Measurements from ENCODE around the gene PIR. TPM values are rescaled to one million over a fixed set of nuclear protein-coding genes. Genes with fewer than 3 reads are reported as not detected.

The PIR gene
- total and polyA plus RNA-seq, 2 donors (not counting 1 experiment from before 2014, with no cell fraction given) = 0.22 TPM; not detected in 1

DNA sequence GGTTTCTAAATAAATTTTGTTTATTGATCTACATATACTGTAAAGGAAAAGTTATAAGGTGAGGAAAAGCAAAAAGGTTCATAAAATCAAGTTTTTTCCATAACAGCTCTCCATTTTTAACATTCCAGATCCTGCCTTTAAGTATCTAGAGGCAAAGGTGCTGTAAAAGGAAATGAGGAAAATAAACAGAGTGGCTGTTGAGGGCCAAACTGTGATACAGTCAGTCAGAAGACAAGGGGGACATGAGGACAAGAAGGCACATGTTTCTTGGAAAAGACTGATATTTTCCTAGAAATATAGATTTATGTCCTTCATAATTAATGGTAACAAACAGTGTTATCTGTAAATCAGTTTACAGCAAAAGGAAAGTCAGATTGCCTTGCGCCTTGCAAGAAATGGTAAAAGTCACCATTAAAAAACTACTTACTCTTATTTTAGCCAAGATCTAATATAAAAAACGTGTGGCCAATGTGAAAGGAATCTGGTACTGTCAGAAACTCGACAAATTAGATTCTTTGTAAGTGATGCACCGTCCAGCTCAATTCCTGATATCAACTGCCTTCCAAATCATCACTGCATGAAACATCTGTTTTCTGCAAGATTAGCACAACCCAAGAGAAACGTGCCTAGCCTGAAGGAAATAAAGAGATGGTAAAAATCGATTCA lies 75.0 kb downstream of the PIR start:
- Histone ChIP-seq H3K27me3 (replicated peaks in 1 of 4; ENCODE audit: control extremely low read depth in 1 of 4, control insufficient read depth in 3 of 4, insufficient read depth in 4 of 4, low read length in 3 of 4) (no peaks in the 10 kb centered on the region), H2AFZ (ENCODE audit: insufficient read depth, low read depth, low read length, poor library complexity, severe bottlenecking) (no peak overlapping the region), H3K4me1 (ENCODE audit: control insufficient read depth in 2 of 2, insufficient read depth in 2 of 2, low read length in 2 of 2) (no peaks in the 10 kb centered on the region), H4K20me1 (ENCODE audit: control insufficient read depth, insufficient read depth, low read length, poor library complexity, severe bottlenecking) (no peaks in the 10 kb centered on the region), H3K9me3 (ENCODE audit: control extremely low read depth in 1 of 3, control insufficient read depth in 2 of 3, insufficient read depth in 1 of 3, low read length in 2 of 3) (peaks cover 0 to 5% (median 0%) of the 10 kb centered on the region in 3 donors), H3K36me3 (replicated peaks in 1 of 2; ENCODE audit: control extremely low read depth in 1 of 2, control insufficient read depth in 1 of 2, extremely low read depth in 1 of 2, insufficient read depth in 2 of 2, low read length in 1 of 2) (no peaks in the 10 kb centered on the region), H3K27ac (ENCODE audit: low read length in 2 of 2) (no peak overlapping the region), H3K4me3 (ENCODE audit: control extremely low read depth in 1 of 5, extremely low read depth in 1 of 5, insufficient read depth in 1 of 5, low read depth in 2 of 5, low read length in 4 of 5) (no peak overlapping the region), H3K4me2 (replicated peaks; ENCODE audit: low read depth, low read length, poor library complexity, severe bottlenecking) (no peak overlapping the region), H3K79me2 (ENCODE audit: control insufficient read depth, insufficient read depth, low read length) (no peaks in the 10 kb centered on the region), H3K9ac (ENCODE audit: low read length) (no peak overlapping the region)
- Mint-ChIP-seq H3K27ac (no peak overlapping the region), H3K4me3 (no peak overlapping the region), H3K27me3 (no peaks in the 10 kb centered on the region), H3K9me3 (ENCODE audit: insufficient read depth) (peaks cover 3% of the 10 kb centered on the region), H3K4me1 (no peaks in the 10 kb centered on the region)
- DNase-seq (no peak), ATAC-seq (ENCODE audit: low read depth) (no peak)
- POLR2A ChIA-PET = no interaction called here
- no CpG with 5 or more reads among the region's 6 CpGs for WGBS (ENCODE audit: insufficient coverage)
- TF ChIP-seq EZH2 (IDR thresholded peaks at IDR 0.05; ENCODE audit: borderline replicate concordance, insufficient read depth, low read depth, low read length, poor library complexity, severe bottlenecking) = no peak
- TF ChIP-seq, protein P1, sequence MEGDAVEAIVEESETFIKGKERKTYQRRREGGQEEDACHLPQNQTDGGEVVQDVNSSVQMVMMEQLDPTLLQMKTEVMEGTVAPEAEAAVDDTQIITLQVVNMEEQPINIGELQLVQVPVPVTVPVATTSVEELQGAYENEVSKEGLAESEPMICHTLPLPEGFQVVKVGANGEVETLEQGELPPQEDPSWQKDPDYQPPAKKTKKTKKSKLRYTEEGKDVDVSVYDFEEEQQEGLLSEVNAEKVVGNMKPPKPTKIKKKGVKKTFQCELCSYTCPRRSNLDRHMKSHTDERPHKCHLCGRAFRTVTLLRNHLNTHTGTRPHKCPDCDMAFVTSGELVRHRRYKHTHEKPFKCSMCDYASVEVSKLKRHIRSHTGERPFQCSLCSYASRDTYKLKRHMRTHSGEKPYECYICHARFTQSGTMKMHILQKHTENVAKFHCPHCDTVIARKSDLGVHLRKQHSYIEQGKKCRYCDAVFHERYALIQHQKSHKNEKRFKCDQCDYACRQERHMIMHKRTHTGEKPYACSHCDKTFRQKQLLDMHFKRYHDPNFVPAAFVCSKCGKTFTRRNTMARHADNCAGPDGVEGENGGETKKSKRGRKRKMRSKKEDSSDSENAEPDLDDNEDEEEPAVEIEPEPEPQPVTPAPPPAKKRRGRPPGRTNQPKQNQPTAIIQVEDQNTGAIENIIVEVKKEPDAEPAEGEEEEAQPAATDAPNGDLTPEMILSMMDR (IDR thresholded peaks at IDR 0.05) = no peak
- intact Hi-C loops (cut with micrococcal nuclease) = no loop called here
- CTCF ChIA-PET = no interaction called here

DNA sequence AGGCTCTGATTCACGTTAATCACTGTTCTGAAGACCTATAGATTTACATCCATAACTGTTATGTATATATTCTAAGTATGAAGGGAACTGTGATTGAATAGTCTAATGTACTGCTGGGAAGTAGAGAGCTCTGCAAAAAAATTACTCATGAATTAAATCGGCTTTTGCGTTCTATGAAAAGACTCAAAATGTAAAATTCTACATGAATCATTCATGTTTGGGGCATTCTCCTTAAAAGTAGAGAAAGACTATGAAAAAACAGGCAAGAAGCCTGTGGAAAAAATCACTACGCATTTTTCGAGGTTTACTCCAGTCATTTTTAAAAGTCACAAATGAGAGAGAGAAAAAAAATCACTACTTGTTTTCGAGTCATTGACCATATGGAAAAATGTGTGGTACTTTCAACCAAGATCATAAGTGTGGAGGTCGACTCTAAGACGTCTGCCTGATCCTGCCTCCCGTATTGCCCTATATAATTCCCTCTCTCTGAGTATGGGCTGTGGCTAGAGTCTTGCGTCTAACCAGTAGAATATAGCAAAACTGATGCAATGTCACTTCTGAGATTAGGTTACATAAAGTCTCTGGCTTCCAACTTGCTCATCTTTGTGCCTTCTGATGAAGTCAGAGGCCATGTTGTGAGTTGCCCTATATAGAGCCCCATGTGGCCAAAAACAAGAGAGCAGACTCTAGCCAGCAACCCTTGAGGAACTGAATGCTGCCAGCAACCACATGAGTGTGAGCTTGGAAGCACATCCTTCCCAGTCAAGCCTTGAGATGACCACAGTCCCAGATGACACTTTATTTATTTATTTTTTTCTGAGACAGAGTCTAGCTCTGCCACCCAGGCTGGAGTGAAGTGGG lies 76.8 kb downstream of the PIR start:
- Histone ChIP-seq H3K9me3 (ENCODE audit: control extremely low read depth in 1 of 3, control insufficient read depth in 2 of 3, insufficient read depth in 1 of 3, low read length in 2 of 3) (peaks cover 0 to 5% (median 0%) of the 10 kb centered on the region in 3 donors), H3K4me3 (ENCODE audit: control extremely low read depth in 1 of 5, extremely low read depth in 1 of 5, insufficient read depth in 1 of 5, low read depth in 2 of 5, low read length in 4 of 5) (no peak overlapping the region), H3K9ac (ENCODE audit: low read length) (no peak overlapping the region), H3K27ac (ENCODE audit: low read length in 2 of 2) (no peak overlapping the region), H3K36me3 (replicated peaks in 1 of 2; ENCODE audit: control extremely low read depth in 1 of 2, control insufficient read depth in 1 of 2, extremely low read depth in 1 of 2, insufficient read depth in 2 of 2, low read length in 1 of 2) (no peaks in the 10 kb centered on the region), H2AFZ (ENCODE audit: insufficient read depth, low read depth, low read length, poor library complexity, severe bottlenecking) (no peak overlapping the region), H3K4me2 (replicated peaks; ENCODE audit: low read depth, low read length, poor library complexity, severe bottlenecking) (no peak overlapping the region), H3K27me3 (replicated peaks in 1 of 4; ENCODE audit: control extremely low read depth in 1 of 4, control insufficient read depth in 3 of 4, insufficient read depth in 4 of 4, low read length in 3 of 4) (no peaks in the 10 kb centered on the region), H3K79me2 (ENCODE audit: control insufficient read depth, insufficient read depth, low read length) (no peaks in the 10 kb centered on the region), H3K4me1 (ENCODE audit: control insufficient read depth in 2 of 2, insufficient read depth in 2 of 2, low read length in 2 of 2) (no peaks in the 10 kb centered on the region), H4K20me1 (ENCODE audit: control insufficient read depth, insufficient read depth, low read length, poor library complexity, severe bottlenecking) (no peaks in the 10 kb centered on the region)
- intact Hi-C loops (cut with micrococcal nuclease) = no loop called here
- ChIA-PET CTCF (no interaction called here), POLR2A (no interaction called here)
- TF ChIP-seq, protein P1 (IDR thresholded peaks at IDR 0.05) = no peak
- no peak for TF ChIP-seq EZH2 (IDR thresholded peaks at IDR 0.05; ENCODE audit: borderline replicate concordance, insufficient read depth, low read depth, low read length, poor library complexity, severe bottlenecking)
- Mint-ChIP-seq H3K4me1 (no peaks in the 10 kb centered on the region), H3K4me3 (no peak overlapping the region), H3K27ac (no peak overlapping the region), H3K27me3 (no peaks in the 10 kb centered on the region), H3K9me3 (ENCODE audit: insufficient read depth) (peaks cover 3% of the 10 kb centered on the region)
- WGBS (ENCODE audit: insufficient coverage) = no CpG with 5 or more reads among the region's 10 CpGs
- DNase-seq = no peak
- no peak for ATAC-seq (ENCODE audit: low read depth)
